AG04450 (cell line): ENCODE results near the gene RAPGEF5. TPM values are rescaled to one million over a fixed set of nuclear protein-coding genes. Genes with fewer than 3 reads are reported as not detected.

Experiments
- CTCF ChIA-PET: fragments of 300-600, 350-600 bp; formaldehyde crosslinking; extraction: SDS; loops from one replicate; lab custom pipeline; 2022; ENCODE audit warnings: antibody characterized with exemption, inconsistent platforms; lab: Charles Lee
- POLR2A ChIA-PET: fragments of 350-600 bp; formaldehyde crosslinking; extraction: SDS; loops from one replicate; lab custom pipeline; 2021; ENCODE audit warnings: antibody characterized with exemption, inconsistent platforms; lab: Yijun Ruan, JAX
- DNase-seq: peaks from one replicate; pipeline ENCODE4 v3.0.0-alpha.2; 2011; ENCODE audit warnings: low read depth, low spot score
- H3K27ac ChIP-seq: one replicate; pipeline ENCODE4 v1.5.1; 2012; ENCODE audit warnings: low read depth, low read length, control low read depth
- H3K27me3 ChIP-seq: one replicate; pipeline ENCODE4 v1.6.0; 2012; ENCODE audit warnings: low read length; ENCODE audit not compliant: control insufficient read depth, insufficient read depth
- H3K4me3 ChIP-seq: 2 replicates; pipeline ENCODE4 v1.5.1; 2011; ENCODE audit warnings: mild to moderate bottlenecking, low read depth, low read length, control low read depth
- H3K9me3 ChIP-seq: 2 replicates; pipeline ENCODE4 v1.5.1; 2012; ENCODE audit warnings: low read length; ENCODE audit not compliant: control insufficient read depth, insufficient read depth
- CTCF ChIP-seq: IDR thresholded peaks from 2 replicates; pipeline ENCODE4 v1.5.1; 2011; ENCODE audit warnings: low read depth, low read length, control low read depth, inconsistent platforms
- polyA plus RNA-seq: library from polyadenylated mRNA; depleted of rRNA; stranded (reverse); fragments of >200 nt; gene quantifications from 2 replicates; pipeline ENCODE4 v1.2.3, GENCODE V29; 2011

The RAPGEF5 gene
- polyA plus RNA-seq, 1 experiment: 0.16 TPM

- no peak for DNase-seq
- no peaks in the 10 kb centered on the region for H3K9me3 ChIP-seq
- no peaks in the 10 kb centered on the region for H3K27me3 ChIP-seq
- H3K4me3 ChIP-seq: no peak overlapping the region
- ChIA-PET POLR2A (no interaction called here), CTCF (no interaction called here)
- TF ChIP-seq CTCF: no peak
- no peak overlapping the region for H3K27ac ChIP-seq
These were observed 33.6 kb upstream of the RAPGEF5 start for GRCh38 chr7:22390516-22390915.

GRCh38 chr7:22389892-22390291, 32.9 kb upstream of the RAPGEF5 start:
- POLR2A ChIA-PET: no interaction called here
- Histone ChIP-seq H3K9me3 (no peaks in the 10 kb centered on the region), H3K27me3 (no peaks in the 10 kb centered on the region), H3K4me3 (no peak overlapping the region), H3K27ac (no peak overlapping the region)
- no peak for DNase-seq
- TF ChIP-seq CTCF: no peak
- CTCF ChIA-PET: no interaction called here

- H3K4me3 ChIP-seq: no peak overlapping the region
- H3K9me3 ChIP-seq: no peaks in the 10 kb centered on the region
- H3K27me3 ChIP-seq: no peaks in the 10 kb centered on the region
- DNase-seq: no peak
- no peak for TF ChIP-seq CTCF
- ChIA-PET CTCF (no interaction called here), POLR2A (no interaction called here)
- H3K27ac ChIP-seq: no peak overlapping the region
These were observed 30.6 kb upstream of the RAPGEF5 start for GRCh38 chr7:22387583-22387982.

- no peak for TF ChIP-seq CTCF
- no peak overlapping the region for H3K27ac ChIP-seq
- no peak overlapping the region for H3K4me3 ChIP-seq
- CTCF ChIA-PET: no interaction called here
- POLR2A ChIA-PET: no interaction called here
- no peaks in the 10 kb centered on the region for H3K27me3 ChIP-seq
- H3K9me3 ChIP-seq: no peaks in the 10 kb centered on the region
- DNase-seq: no peak
These were observed 29.9 kb upstream of the RAPGEF5 start for GRCh38 chr7:22386865-22387264.

- no peaks in the 10 kb centered on the region for H3K9me3 ChIP-seq
- no peak for DNase-seq
- CTCF ChIA-PET: no interaction called here
- no peak overlapping the region for H3K27ac ChIP-seq
- no peak for TF ChIP-seq CTCF
- H3K27me3 ChIP-seq: no peaks in the 10 kb centered on the region
- POLR2A ChIA-PET: no interaction called here
- H3K4me3 ChIP-seq: no peak overlapping the region
These were observed 29.4 kb upstream of the RAPGEF5 start for GRCh38 chr7:22386206-22386858.
